Measurements from ENCODE around the gene USP31.
A peak's percentile ranks its signal among the peaks of the same experiment; 100 is the strongest.

USP31 gene

DNA sequence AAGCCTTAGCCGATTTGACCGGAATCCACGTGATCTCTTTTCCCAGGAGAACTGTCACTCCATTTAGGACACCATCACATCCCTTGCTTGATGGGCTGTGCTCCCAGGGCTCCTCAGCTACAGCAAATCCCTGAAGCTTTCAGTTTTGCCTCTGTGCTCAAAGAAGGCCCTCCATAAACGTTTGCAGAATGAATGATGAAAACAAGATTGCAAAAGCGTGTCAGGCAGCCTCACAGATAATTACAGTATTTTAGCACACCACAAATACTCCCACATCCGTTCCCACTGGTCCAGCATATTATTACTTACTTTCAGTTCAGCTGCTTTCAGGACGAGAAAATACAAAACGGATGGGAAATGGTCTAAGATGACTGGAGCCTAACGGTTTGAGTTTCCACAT, 84.6 kb downstream of the USP31 start:
- no peak for DNase-seq (ENCODE audit: low read depth in 2 of 2)

DNA sequence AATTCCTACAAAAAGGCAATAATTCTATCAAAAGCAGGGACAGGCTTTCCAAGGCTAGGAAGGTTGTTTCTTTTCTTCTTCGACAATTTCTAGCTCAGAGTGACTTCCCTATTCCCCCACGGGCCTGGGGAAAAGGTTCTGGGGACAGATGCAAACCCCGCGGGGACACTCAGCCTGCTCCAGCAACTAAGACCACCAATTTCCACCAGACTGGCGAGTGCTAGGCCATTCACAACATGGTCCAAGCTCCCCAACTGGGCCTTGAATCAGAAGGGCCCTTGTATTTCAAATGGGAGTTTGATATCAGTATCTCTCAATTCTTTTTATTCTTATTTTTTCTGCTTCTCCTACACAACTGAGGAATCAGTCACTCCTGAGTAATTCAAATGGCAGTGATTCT, 86.7 kb downstream of the USP31 start:
- DNase-seq (ENCODE audit: low read depth in 2 of 2), result no peak

DNA sequence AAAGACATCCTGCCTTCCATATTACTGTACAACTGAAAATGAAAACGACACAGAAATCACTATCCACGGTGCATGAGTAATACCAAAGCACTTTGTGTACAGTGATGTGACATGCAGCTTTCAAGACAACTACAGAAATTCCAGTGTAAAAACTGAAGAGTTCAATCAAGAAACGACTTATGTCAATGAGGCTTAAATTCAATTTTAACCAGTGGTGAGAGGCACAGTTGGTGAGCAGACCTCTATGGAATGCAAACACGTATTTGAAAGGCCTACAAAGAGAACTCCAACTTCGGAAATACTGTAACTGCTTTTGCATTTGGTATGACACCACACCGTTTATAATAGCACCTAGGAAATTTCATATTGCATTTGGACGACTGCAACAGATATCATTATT, 87.6 kb downstream of the USP31 start:
- no peak for DNase-seq (ENCODE audit: low read depth in 2 of 2)

DNA sequence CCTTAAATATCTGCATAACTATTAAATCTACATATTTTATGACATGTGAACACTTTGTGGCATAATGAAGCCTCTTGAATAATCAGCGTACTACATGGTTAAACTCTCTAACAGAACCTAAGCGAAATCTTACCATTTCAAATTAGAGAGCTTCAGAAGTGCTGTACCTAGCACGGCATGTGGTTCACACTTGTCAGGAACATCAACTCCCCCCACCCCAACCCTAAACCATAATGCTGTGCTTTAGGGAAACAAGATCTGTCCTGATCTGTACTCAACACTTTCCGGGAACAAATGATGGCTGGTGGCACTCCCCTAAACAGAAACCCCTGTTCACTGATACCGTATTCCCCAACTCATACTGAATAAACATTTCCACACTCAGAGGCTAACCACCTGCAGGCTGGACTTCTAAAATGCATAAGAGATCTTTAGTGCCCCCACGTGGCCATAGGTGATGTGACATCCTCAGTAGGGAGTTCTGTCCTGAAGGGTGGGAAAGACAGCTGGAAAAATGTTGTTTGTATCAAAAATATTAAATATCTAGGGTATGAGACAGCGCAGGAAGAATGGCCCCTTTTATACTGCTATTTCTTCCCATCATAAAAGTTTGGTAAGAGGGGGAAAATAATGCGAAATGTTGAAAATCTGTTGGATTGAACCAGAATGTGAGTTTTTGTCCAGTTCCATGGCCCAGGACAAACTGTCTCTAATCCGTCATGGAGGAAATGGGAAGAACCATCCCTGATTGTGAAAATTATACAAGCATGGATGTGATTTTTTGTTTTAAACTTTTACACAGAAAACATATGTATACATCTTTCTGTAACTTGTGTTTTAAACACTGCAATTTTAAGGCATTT, 88.6 kb downstream of the USP31 start:
- DNase-seq (ENCODE audit: low read depth in 2 of 2), result peak; percentile 18 to 39

DNA sequence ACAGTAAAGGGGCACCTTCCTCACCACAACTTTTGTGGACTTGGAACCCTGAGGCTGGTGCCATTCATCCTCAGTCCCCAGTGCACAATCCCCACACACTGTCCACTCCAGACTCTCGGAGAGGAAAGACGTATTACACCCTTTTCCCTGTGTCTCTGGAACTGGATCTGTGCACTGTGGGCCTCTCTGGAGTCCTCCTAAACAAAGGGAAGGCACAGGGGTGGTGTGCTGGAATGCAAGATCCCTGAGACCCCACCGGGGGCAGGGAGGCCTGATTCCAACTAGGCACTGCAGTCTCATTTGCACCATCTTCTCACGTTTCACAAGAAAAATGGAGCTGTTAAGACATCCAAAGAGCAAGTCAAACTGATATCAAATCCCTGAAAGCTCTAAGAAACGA, 89.8 kb downstream of the USP31 start:
- DNase-seq (ENCODE audit: low read depth in 2 of 2), result no peak

DNA sequence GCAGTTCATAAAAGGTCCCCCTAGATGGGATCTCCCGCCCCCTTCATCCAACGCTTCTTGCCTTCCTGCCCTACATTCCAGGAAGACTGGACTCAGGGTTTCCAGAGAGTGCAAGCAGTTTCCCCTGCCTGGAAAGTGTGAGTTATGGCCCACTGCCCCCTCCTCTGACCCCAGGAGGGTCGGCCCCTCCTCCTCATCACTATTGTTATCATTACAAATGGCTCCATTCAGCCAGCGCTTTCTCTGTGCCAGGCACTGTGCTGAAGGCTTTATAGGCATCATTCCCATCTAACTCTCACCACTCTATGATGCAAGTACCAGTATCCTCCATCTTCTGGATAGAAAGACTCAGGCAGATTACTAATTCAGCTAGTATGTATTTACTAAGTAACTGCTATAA, 90.7 kb downstream of the USP31 start:
- no peak for DNase-seq (ENCODE audit: low read depth in 2 of 2)

DNA sequence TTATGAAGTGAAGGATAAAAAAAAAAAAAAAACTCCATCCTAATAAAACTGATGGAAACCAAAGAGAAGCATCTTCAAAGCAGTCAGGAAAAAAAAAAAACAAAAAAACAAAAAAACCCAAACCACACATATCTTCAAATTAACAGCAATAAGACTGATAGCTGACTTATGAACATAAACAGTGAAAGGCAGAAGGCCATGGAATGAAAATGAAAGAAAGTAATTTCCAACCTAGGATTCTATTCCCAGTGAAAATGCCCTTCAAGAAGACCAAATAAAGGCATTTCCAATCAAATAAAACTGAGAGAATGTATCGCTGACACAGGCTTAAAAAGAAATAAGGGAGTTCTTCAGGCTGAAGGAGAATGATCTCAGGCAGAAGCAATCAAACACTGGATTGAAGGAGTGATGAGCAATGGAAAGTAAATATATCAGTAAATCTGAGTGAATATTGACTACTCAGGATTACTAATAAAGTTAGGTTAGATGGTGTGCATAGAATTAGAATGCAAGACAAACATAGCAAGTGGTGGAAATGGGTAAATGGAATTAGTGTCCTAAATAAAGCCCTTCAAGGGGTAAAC, 92.1 kb downstream of the USP31 start:
- DNase-seq (ENCODE audit: low read depth in 2 of 2), result no peak

DNA sequence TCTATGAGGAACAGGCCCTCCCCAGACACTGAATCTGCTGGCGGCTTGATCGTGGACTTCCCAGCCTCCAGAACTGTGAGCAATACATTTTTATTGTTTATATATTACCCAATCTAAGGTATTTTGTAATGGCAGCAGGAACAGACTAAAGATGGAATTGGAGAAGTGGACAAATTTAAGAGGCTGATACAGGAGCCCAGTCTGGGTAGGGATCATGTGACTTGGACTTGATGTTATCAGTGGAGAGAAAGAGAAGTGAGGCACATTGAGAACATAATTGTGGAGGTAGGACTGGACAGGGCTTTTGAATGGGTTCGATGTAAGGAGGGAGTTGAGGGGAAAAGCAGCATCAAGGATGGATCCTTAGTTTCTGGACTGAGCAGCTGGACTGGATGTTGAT, 93.8 kb downstream of the USP31 start:
- no peak for DNase-seq (ENCODE audit: low read depth in 2 of 2)

DNA sequence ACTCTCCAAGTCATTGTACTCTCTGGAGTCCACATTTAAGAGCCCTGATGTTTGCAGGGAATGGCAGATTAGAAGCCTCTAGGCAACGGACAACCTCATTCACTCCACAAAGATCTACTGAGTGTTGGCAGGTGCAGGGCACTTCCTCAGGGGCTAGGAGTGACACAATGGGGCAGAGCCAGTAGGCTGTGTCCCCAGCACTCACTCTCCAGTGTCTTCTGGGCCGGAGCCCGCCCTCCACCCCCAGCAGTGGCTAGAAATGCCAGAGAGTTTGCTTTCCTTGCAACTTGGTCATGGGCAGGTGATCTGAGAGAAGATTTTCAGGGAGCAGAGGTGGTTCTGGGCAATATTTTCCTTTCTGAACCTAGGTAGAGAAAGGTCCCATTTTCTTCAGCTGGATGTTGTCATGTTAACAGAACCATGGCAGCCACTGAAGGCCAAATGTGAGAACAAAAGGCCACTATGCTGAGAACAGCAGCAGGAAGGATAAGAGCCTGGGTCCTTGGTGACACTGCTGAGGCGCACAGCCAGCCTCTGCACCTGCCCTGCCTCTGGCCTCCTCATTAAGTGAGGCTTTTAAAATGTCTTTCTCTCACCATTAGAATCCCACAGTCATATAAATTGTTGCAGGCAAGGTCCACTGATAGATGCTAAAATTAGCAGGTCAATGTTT, 96.2 kb downstream of the USP31 start:
- DNase-seq (ENCODE audit: low read depth in 2 of 2), result no peak

DNA sequence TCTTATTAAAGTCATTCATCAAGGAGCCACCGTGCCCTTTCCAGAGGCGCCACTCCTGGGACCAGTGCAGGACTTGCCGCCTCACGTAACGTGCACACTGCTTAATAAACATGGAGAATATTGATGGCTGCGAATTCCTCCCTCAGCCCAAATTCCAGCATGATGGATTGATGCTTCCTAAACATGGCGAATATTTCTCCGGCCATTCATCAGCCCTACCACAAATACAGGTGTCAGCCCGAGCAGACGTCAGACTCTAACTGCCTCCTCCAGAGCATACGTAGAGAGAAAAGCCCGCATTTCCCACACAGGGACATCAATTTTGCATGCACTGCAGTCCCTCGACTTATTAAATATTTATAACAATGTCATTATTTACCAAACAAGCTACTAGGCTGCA, 97.0 kb downstream of the USP31 start:
- no peak for DNase-seq (ENCODE audit: low read depth in 2 of 2)

DNA sequence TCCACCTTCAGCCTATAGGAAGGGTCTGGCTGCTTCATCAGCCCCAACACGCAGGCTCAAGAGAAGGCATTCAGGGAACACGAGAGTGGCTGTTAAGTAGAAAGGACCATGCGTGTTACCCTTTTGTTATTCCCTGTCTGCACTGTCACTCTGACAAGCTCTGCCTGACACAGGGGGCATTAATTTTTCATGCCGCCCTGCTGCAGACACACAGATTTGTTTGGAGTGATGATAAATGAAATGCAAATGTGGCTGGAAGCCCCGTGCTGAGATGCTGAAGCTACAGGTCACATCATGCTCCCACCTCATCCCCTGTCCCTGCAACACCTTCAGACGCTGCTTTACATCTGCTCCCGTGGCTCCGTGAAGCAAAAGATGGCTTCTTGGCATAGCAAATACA, 97.7 kb downstream of the USP31 start:
- no peak for DNase-seq (ENCODE audit: low read depth in 2 of 2)

DNA sequence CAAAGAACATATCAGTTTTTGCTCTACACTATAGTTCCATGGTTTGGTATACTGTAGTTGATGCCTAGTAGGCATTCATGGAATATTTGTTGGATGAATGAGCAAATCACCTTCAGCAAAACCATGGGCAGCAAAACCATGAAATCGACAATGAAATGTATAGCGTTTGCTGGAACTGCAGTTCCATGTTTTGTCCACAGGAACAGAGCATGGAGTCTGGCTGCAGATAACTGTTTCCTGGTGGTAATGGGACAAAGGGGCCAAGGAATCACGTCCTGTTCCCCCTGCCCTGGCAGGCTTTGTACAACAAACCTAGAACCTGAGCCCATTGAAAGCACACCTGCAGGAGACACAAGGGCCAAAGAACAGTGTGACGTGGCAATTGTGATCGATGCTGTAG, 101.1 kb downstream of the USP31 start:
- DNase-seq (ENCODE audit: low read depth in 2 of 2), result no peak

DNA sequence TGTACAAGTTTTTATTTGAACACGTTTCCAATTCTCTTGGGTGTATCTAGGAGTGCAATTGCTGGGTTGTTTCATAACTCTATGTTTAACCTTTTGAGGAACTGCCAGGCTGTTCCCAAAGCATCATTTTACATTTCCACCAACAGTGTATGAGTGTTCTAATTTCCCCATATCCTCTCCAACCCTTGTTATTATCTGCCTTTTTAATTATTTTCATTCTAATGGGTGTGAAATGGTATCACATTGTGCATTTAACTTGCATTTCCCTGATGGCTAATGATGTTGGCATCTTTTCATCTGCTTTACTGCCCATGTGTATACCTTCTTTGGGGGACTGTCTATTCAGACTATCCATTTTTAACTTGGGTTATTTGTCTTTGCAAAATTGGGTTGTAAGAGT, 104.2 kb downstream of the USP31 start:
- DNase-seq (ENCODE audit: low read depth in 2 of 2), result no peak

DNA sequence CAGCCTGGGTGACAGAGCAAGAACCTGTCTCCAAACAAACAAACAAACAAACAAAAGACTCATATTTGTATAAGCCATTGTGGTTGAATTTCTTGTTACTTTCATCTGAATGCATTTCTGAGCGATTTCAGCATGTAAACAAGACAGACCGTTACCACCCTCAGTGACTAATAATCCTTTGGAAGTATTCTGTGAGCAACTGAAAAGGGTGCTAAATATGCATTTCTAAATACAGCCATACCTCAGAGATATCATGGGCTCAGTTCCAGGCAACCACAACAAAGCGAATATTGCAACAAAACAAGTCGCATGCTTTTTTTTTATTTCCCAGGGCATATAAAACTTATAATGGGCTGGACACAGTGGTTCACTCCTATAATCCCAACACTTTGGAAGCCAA, 109.0 kb downstream of the USP31 start:
- no peak for DNase-seq (ENCODE audit: low read depth in 2 of 2)

DNA sequence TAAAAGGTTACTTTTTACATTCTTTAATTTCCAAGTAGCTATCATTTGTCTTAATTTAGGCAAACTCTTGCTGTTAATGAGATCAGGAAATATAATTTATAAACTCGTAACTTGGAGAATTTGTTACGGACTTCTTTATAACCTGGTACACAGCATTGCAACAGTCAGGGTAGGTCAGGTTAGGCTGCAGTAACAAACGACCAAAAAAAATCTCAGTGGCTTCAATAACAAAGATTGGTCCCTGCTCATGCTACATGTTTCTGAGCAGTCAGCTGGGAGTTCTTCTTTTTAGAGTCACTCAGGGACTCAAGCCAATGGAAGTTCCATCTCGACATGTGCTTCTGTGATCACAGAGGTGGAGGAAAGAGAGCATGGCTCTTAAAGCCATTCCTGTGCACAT, 110.1 kb downstream of the USP31 start:
- DNase-seq (ENCODE audit: low read depth in 2 of 2), result no peak

DNA sequence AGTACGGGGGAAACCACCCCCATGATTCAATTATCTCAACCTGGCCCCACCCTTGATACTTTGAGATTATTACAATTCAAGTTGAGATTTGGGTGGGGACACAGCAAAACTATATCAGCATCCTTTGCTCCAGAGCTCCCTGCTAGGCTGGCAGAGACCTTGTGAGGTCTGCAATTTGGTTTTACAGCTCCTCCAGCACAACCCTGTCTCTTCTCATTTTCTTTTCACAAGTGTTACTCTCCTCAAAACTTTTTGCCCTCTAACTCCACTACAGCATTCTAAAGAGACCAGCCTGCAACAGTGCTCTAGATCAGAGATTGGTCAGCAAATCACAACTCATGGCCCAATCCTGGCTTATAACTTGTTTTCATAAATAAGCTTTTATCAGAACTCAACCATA, 114.0 kb downstream of the USP31 start:
- no peak for DNase-seq (ENCODE audit: low read depth in 2 of 2)

DNA sequence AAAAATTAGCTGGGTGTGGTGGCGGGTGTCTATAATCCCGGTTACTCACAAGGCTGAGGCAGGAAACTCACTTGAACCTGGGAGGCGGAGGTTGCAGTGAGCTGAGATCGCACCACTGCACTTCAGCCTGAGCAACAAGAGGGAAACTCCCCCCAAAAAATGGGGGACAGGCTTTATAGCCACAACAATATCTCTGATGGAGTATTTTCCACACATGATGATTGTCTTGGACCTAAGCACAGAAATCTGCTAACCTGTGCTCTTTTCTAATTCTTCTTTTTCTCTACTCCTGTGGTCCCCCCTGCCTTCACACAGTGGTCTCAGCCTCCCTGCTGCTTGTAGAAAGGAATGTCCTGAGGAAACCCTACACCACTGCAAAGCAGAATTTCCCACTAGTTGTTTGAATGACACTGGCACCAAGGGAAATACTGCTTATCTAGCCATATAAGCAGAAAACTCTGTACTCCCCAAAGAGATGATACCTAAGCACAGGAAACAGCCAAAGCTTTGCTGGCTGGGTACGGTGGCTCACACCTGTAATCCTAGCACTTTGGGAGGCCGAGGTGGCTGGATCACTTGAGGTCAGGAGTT, 117.6 kb downstream of the USP31 start:
- no peak for DNase-seq (ENCODE audit: low read depth in 2 of 2)

DNA sequence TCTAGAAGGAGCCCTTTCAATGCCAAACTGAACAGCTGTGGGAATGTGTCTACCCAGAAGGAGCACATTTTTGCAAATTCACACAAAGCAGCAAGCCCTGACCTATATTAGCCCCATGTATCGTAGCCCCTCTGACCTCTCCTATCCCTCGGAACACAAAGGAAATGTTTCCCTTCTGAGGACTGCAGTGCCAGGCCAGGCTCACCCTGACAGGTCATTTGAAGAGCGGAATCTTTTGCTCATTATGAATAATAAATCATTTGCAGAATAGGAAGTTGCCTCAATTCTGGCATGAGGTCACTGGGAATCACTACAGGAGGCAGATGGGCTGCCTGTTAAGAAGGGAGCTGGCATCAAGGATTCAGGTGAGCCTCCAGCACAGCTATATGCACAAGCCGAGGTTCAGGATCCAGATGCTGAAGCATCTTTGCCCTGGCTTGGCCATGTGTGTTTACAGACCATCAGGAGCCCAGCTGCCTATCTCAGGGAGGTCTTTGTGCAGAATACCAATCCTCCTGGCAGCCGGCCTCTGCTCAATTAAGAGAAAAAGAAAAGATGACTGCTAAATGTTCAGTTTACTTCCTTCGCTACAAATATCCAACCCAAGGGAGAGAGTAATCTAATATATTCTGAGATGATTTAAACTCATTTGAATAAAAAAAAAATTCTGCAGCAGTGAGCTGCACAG, 119.4 kb downstream of the USP31 start:
- no peak for DNase-seq (ENCODE audit: low read depth in 2 of 2)

DNA sequence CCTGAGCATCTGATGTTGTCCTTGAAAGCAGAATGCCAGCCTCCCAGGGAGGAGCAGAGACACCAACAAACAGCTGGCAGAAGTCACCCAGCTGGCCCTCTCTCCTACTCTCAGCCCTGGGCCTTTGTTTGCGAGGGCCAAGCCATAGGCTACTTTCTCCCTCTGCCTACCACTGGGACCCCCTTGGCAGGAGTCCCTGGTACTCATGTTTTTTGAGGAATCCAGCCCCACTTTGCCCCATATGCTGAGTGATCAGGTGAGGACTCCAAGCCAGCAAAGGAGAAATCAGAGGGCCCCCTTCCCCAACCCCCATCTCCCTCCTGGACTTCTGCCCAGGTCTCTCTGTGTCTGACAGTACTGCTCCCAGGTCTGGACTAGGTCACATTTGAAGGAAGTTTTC, 121.9 kb downstream of the USP31 start:
- no peak for DNase-seq (ENCODE audit: low read depth in 2 of 2)

DNA sequence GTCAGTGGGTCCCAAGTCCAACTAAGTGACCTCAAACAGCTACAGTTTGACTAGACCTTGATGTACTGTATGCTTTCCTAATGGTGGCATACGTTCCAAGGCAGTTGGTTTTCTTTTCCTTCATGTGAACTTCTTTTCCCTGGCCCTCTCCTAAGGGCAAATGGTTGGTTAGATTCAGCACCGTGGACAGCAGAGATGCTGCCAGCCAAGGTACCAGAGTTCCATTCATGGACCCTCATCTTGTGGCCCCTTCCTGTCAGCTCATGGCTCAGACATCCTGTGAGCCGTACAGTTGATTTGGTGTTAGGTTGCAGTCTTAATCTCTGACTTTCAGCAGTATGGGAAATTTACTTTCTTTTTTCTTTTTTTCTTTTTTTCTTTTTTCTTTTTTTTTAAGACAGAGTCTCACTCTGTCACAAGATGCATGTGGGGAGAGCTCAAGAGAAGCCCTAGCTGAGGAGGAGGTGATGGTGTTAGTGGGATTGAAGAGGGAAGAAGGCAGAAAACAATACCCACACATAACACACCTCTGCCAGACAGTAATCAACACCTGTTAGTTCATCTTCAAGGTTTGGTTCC, 122.4 kb downstream of the USP31 start:
- no peak for DNase-seq (ENCODE audit: low read depth in 2 of 2)

DNA sequence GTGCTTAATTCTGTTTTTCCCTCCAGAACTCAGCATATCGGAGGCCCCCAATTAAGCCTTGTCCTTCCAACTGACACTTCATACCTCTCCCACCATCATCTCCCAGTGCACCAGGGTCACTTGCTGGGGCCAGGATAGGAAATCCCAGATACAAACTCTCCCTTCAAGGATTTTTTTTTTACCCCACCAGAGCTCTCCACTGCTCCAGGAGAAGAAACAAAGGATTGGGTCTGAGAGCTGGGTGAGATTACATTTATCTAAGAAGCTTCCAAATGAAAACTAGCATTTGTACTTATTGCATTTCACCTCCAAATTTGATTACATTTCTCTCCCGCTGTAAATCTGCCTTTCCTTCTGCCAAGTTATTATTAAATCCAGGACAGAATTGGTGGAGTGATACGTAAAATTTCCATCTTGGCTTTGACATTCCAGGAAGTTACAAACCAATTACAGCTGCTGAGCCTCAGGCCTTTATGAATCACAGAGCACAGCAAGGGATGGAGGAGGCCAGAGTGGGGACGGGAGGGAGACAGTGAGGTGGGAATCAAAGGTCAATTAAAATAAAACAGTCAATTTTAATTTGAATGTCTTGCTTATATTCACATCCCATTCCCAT, 123.5 kb downstream of the USP31 start:
- no peak for DNase-seq (ENCODE audit: low read depth in 2 of 2)

Data from stimulated activated CD4-positive, alpha-beta T cell treated with anti-CD3 and anti-CD28 coated beads, Interleukin-15, amount 100 ng/mL, for 48 hours (primary cell).